Esophagus muscularis mucosa (tissue), 4 donors: Measurements from ENCODE around the gene TGFBR2. TPM values are rescaled to one million over a fixed set of nuclear protein-coding genes. Genes with fewer than 3 reads are reported as not detected.
"Not testable (repeated sequence)": the region's sequence is repeated elsewhere in the genome, so short reads cannot be mapped to it uniquely, and the experiment has no call there.

ENCODE experiments used
- DNase-seq: peaks from one replicate; pipeline ENCODE4 v3.0.0-alpha.2; 2017; ENCODE audit errors: extremely low spot score
- H3K27ac ChIP-seq, 4 donors: fragments of 200-600 bp; sonication (generic); replicated peaks in 1 of 4; 1 replicate in 3 of 4; 2 replicates in 1 of 4; pipeline ENCODE4 v1.5.1; 2016 to 2019; ENCODE audit warnings: mild to moderate bottlenecking in 1 of 4
- H3K27me3 ChIP-seq, 4 donors: fragments of 200-600 bp; sonication (generic); one replicate each; pipeline versions ENCODE4 v1.5.1 to v1.6.0; 2016 to 2019
- H3K36me3 ChIP-seq, 4 donors: fragments of 200-600 bp; sonication (generic); one replicate each; pipeline ENCODE4 v1.5.1; 2016 to 2019
- H3K4me1 ChIP-seq, 4 donors: fragments of 200-600 bp; sonication (generic); one replicate each; pipeline ENCODE4 v1.5.1; 2016 to 2019
- H3K4me3 ChIP-seq, 4 donors: fragments of 200-600 bp; sonication (generic); 1 replicate in 2 of 4; 2 replicates in 2 of 4; pipeline ENCODE4 v1.5.1; 2016 to 2019; ENCODE audit warnings: mild to moderate bottlenecking in 4 of 4, moderate library complexity in 1 of 4
- H3K9me3 ChIP-seq, 4 donors: fragments of 200-600 bp; sonication (generic); 1 replicate in 3 of 4; 2 replicates in 1 of 4; pipeline ENCODE4 v1.5.1; 2016 to 2019
- CTCF ChIP-seq, 3 experiments: fragments of 200-600 bp in 2 of 3; fragments of 450-650 bp in 1 of 3; sonication (generic) in 2 of 3; IDR thresholded peaks; one replicate each; pipeline ENCODE4 v1.5.1; 2017 to 2019; ENCODE audit warnings: antibody characterized with exemption in 3 of 3, mild to moderate bottlenecking in 2 of 3, moderate library complexity in 1 of 3
- EP300 ChIP-seq: sonication (generic); formaldehyde crosslinking; IDR thresholded peaks from one replicate; pipeline ENCODE4 v1.6.1; 2017; ENCODE audit warnings: antibody characterized with exemption
- POLR2A ChIP-seq: fragments of 450-650 bp; IDR thresholded peaks from one replicate; pipeline ENCODE4 v1.6.1; 2017; ENCODE audit warnings: antibody characterized with exemption, moderate library complexity, mild to moderate bottlenecking, low read depth
- POLR2AphosphoS5 ChIP-seq, 2 donors: sonication (generic); formaldehyde crosslinking; IDR thresholded peaks; one replicate each; pipeline ENCODE4 v1.6.1; 2017; ENCODE audit warnings: antibody characterized with exemption in 2 of 2
- WGBS: methylation state at CpG from one replicate; pipeline ENCODE4 v1.1.5; 2018; 5-methylcytosine and 5-hydroxymethylcytosine counted together
- intact Hi-C: fragments of 100-400 bp; cut with DNase I; formaldehyde crosslinking; loops from one replicate; pipeline ENCODE4 v1.15.1; 2023
- total RNA-seq, 4 donors: library from RNA; depleted of rRNA; stranded (reverse); fragments of >200 nt; gene quantifications; one replicate each; pipeline versions ENCODE4 v1.1.0 to v1.2.1, GENCODE V29; 2016

TGFBR2 gene
- total RNA-seq, 4 donors from 2014 or later = 202 to 292 (median 261) TPM

GRCh38 chr3:30623351-30623750 is 16.9 kb downstream of the TGFBR2 start:
- TF ChIP-seq EP300 = no peak
- TF ChIP-seq POLR2A = no peak
- TF ChIP-seq POLR2AphosphoS5 (IDR thresholded peaks at IDR 0.05) = no peak
- no peak for TF ChIP-seq CTCF (IDR thresholded peaks at IDR 0.05)
- H3K36me3 ChIP-seq = peaks cover 0 to 24% (median 7%) of the 10 kb centered on the region in 4 donors
- H3K27me3 ChIP-seq = no peaks in the 10 kb centered on the region
- intact Hi-C loops = no loop called here
- H3K4me1 ChIP-seq = peaks cover 90 to 100% (median 99%) of the 10 kb centered on the region in 4 donors
- no peak overlapping the region for H3K4me3 ChIP-seq
- no peaks in the 10 kb centered on the region for H3K9me3 ChIP-seq
- WGBS = 71% methylated on average over 5 of the region's 5 CpGs
- peak overlapping the region; percentile 2 to 68 (median 47) for H3K27ac ChIP-seq
- DNase-seq = no peak

GRCh38 chr3:30624480-30624879 is 18.1 kb downstream of the TGFBR2 start:
- H3K4me3 ChIP-seq, DNase-seq, H3K9me3 ChIP-seq, H3K27me3 ChIP-seq, intact Hi-C loops: not testable (repeated sequence)
- H3K36me3 ChIP-seq = peaks cover 0 to 24% (median 7%) of the 10 kb centered on the region in 4 donors
- peak overlapping the region; percentile 17 to 78 (median 58) for H3K27ac ChIP-seq
- peaks cover 92 to 100% (median 99%) of the 10 kb centered on the region in 4 donors for H3K4me1 ChIP-seq
- WGBS = 87% methylated on average over 6 of the region's 6 CpGs

GRCh38 chr3:30625541-30626438 is 19.4 kb downstream of the TGFBR2 start:
- 55% methylated on average over 4 of the region's 4 CpGs for WGBS
- intact Hi-C loops = no loop called here
- no peak for DNase-seq
- no peak overlapping the region for H3K4me3 ChIP-seq
- no peaks in the 10 kb centered on the region for H3K27me3 ChIP-seq
- H3K9me3 ChIP-seq = no peaks in the 10 kb centered on the region
- H3K27ac ChIP-seq = peak overlapping the region; percentile 66 to 78 (median 68)
- H3K4me1 ChIP-seq = peaks cover 92 to 100% (median 99%) of the 10 kb centered on the region in 4 donors
- no peak for TF ChIP-seq POLR2AphosphoS5 (IDR thresholded peaks at IDR 0.05)
- TF ChIP-seq EP300 = no peak
- no peak for TF ChIP-seq POLR2A
- no peak for TF ChIP-seq CTCF (IDR thresholded peaks at IDR 0.05)
- H3K36me3 ChIP-seq = peaks cover 0 to 24% (median 7%) of the 10 kb centered on the region in 4 donors

GRCh38 chr3:30626443-30627180 is 20.2 kb downstream of the TGFBR2 start:
- DNase-seq = no peak
- intact Hi-C loops = no loop called here
- TF ChIP-seq POLR2AphosphoS5 (IDR thresholded peaks at IDR 0.05) (peak in 1 of 2 donors; percentile 4), POLR2A (no peak), CTCF (IDR thresholded peaks at IDR 0.05) (no peak)
- H3K27ac ChIP-seq = peak overlapping the region; percentile 66 to 78 (median 68)
- H3K4me1 ChIP-seq = peaks cover 92 to 100% (median 99%) of the 10 kb centered on the region in 4 donors
- no peaks in the 10 kb centered on the region for H3K9me3 ChIP-seq
- peaks cover 0 to 20% (median 7%) of the 10 kb centered on the region in 4 donors for H3K36me3 ChIP-seq
- H3K27me3 ChIP-seq = no peaks in the 10 kb centered on the region
- H3K4me3 ChIP-seq = no peak overlapping the region
- 80% methylated on average over 5 of the region's 5 CpGs for WGBS
